HG03103 (cell line): ENCODE data around the gene BABAM1.

ENCODE experiments used
- ATAC-seq: cut with Tn5 transposase; IDR thresholded peaks from one replicate; pipeline ENCODE4 v1.9.1; 2021; ENCODE audit warnings: low read depth; ENCODE audit not compliant: unreplicated experiment

Gene BABAM1

GRCh38 chr19:17243211-17243829 lies 23.9 kb upstream of the BABAM1 start:
- no peak for ATAC-seq

- no peak for ATAC-seq
Measured at GRCh38 chr19:17243830-17244617, 23.2 kb upstream of the BABAM1 start.

GRCh38 chr19:17244618-17245534 lies 22.4 kb upstream of the BABAM1 start:
- no peak for ATAC-seq

GRCh38 chr19:17245535-17245984 lies 21.7 kb upstream of the BABAM1 start, which contains the start of gene NR2F6:
Gene NR2F6, minus strand, starts transcription at chr19:17245919. Its CDS starts 699 bp downstream, at chr19:17245220.
- ATAC-seq: no peak

GRCh38 chr19:17246681-17247425 lies 20.4 kb upstream of the BABAM1 start:
- ATAC-seq: no peak

GRCh38 chr19:17248011-17248776 lies 19.0 kb upstream of the BABAM1 start:
- ATAC-seq: no peak

- ATAC-seq: no peak
Measured at GRCh38 chr19:17249887-17250548, 17.2 kb upstream of the BABAM1 start.

GRCh38 chr19:17254636-17255035 lies 12.6 kb upstream of the BABAM1 start:
- no peak for ATAC-seq

GRCh38 chr19:17255150-17255621 lies 12.1 kb upstream of the BABAM1 start:
- no peak for ATAC-seq

GRCh38 chr19:17256130-17256529 lies 11.1 kb upstream of the BABAM1 start:
- no peak for ATAC-seq

- no peak for ATAC-seq
Measured at GRCh38 chr19:17259118-17259780, 8.0 kb upstream of the BABAM1 start.

- no peak for ATAC-seq
Measured at GRCh38 chr19:17259934-17260333, 7.3 kb upstream of the BABAM1 start.

- no peak for ATAC-seq
Measured at GRCh38 chr19:17260842-17261325, 6.4 kb upstream of the BABAM1 start.

GRCh38 chr19:17262557-17262956 lies 4.7 kb upstream of the BABAM1 start:
- no peak for ATAC-seq

GRCh38 chr19:17263712-17264640 lies 3.3 kb upstream of the BABAM1 start:
- ATAC-seq: no peak

- no peak for ATAC-seq
Measured at GRCh38 chr19:17264641-17264979, 2.6 kb upstream of the BABAM1 start, which contains the start of gene USHBP1. Gene USHBP1, minus strand, starts transcription at chr19:17264745. Its CDS starts 446 bp downstream, at chr19:17264299.

GRCh38 chr19:17266026-17266425 lies 1.2 kb upstream of the BABAM1 start:
- ATAC-seq: no peak
